OCI-LY1 (cell line): ENCODE data around the gene PTPRN2.

Experiments used
- H2AFZ ChIP-seq: fragments of 200-600 bp; sonication (generic), shearing (Covaris generic); 2 replicates; pipeline ENCODE4 v1.6.0; 2014; ENCODE audit warnings: antibody characterized with exemption, mild to moderate bottlenecking, low read length
- H3F3A ChIP-seq: fragments of 200-600 bp; sonication (generic), shearing (Covaris generic); 2 replicates; pipeline ENCODE4 v1.6.0; 2014; ENCODE audit warnings: mild to moderate bottlenecking, antibody characterized with exemption, low read length, moderate library complexity; ENCODE audit not compliant: insufficient read depth
- H3K27ac ChIP-seq: fragments of 200-600 bp; sonication (generic); 2 replicates; pipeline ENCODE4 v1.5.1; 2014; ENCODE audit warnings: low read length, mixed run types, mild to moderate bottlenecking, low read depth; ENCODE audit not compliant: poor library complexity, severe bottlenecking
- H3K27me3 ChIP-seq: fragments of 200-600 bp; sonication (generic); 2 replicates; pipeline ENCODE4 v1.6.0; 2014; ENCODE audit warnings: antibody characterized with exemption, mild to moderate bottlenecking, low read length, moderate library complexity; ENCODE audit not compliant: insufficient read depth
- H3K36me3 ChIP-seq: fragments of 200-600 bp; sonication (generic); 2 replicates; pipeline ENCODE4 v1.6.1; 2014; ENCODE audit warnings: mild to moderate bottlenecking, antibody characterized with exemption, low read length, moderate library complexity, mixed read lengths; ENCODE audit not compliant: insufficient read depth
- H3K4me1 ChIP-seq: fragments of 200-600 bp; sonication (generic); 2 replicates; pipeline ENCODE4 v1.5.1; 2014; ENCODE audit warnings: mild to moderate bottlenecking, low read length, moderate library complexity; ENCODE audit not compliant: insufficient read depth, severe bottlenecking
- H3K4me2 ChIP-seq: fragments of 200-600 bp; sonication (generic), shearing (Covaris generic); 2 replicates; pipeline ENCODE4 v1.6.1; 2014; ENCODE audit warnings: low read length
- H3K4me3 ChIP-seq: fragments of 200-600 bp; sonication (generic); 2 replicates; pipeline ENCODE4 v1.5.1; 2014; ENCODE audit warnings: low read length, low read depth, mild to moderate bottlenecking, mixed read lengths; ENCODE audit not compliant: poor library complexity, severe bottlenecking
- H3K79me2 ChIP-seq: fragments of 200-600 bp; shearing (Covaris generic); 2 replicates; pipeline ENCODE4 v1.6.1; 2016; ENCODE audit warnings: mixed run types, low read length, mixed read lengths; ENCODE audit not compliant: insufficient read depth
- H3K9ac ChIP-seq: fragments of 200-600 bp; sonication (generic), shearing (Covaris generic); 2 replicates; pipeline ENCODE4 v1.6.1; 2014; ENCODE audit warnings: mild to moderate bottlenecking, low read length, mixed read lengths
- H3K9me2 ChIP-seq: fragments of 200-600 bp; sonication (generic), shearing (Covaris generic); 2 replicates; pipeline ENCODE4 v1.6.1; 2014; ENCODE audit warnings: low read depth, mild to moderate bottlenecking, low read length, mixed read lengths
- H3K9me3 ChIP-seq: fragments of 200-600 bp; shearing (Covaris generic); 2 replicates; pipeline ENCODE4 v1.6.1; 2014; ENCODE audit warnings: low read length, mixed read lengths
- H4K20me1 ChIP-seq: fragments of 200-600 bp; sonication (generic), shearing (Covaris generic); 2 replicates; pipeline ENCODE4 v1.6.0; 2016; ENCODE audit warnings: mild to moderate bottlenecking, low read length; ENCODE audit not compliant: insufficient read depth
- EZH2 ChIP-seq: fragments of 200-600 bp; sonication (generic), shearing (Covaris generic); IDR thresholded peaks from 2 replicates; pipeline ENCODE4 v1.8.0; 2017; ENCODE audit warnings: borderline replicate concordance, mixed run types, mild to moderate bottlenecking, antibody characterized with exemption, low read length, moderate library complexity, mixed read lengths
- TF ChIP-seq, protein P1 (sequence below): fragments of 200-600 bp; sonication (generic), shearing (Covaris generic); IDR thresholded peaks from 2 replicates; pipeline ENCODE4 v1.5.1; 2017; ENCODE audit warnings: mild to moderate bottlenecking, antibody characterized with exemption, low read length, moderate library complexity, mixed read lengths

The PTPRN2 gene

DNA sequence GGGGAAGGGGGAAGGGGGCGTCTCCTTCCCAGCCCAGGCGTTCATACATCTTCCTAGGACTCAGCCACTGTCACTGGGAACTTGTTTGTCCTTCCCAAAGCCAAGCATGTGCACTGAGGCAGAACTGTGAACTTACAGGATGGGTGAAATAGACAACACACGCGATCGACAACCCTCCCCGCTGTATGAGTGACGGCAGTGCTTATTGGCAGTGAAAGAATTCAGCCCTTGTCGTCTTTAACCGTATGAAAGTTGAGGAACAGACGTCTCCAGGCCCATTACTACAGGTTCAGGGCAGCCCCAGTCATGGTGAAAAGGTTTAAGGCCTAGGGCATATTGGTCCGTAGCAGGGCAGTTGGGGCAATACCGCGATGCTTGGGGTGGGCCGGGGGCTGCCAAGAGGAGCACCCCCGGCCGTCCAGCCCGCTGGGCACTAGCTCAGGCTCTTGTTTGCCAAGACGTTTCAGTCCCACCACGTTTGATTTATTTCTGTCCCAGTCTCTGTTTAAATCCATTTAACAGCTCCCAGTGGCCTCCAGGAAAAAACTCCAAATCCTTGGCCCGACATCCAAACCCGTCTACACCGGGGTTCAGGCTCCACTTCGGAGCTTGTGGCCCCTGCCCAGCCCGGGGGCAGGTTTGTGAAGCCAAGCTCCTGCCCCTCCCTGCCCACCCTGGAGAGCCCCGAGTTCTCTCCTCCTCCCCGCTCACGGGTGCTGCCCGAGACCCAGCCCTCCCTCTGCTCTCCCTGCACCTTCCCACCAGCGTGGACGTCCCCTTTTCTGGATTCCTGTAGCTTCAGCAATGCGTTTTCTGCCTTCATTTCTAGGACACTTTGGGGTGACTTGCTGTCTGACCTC lies 1091.0 kb downstream of the PTPRN2 start:
- no peak overlapping the region for H2AFZ ChIP-seq
- H3K4me3 ChIP-seq, result no peak overlapping the region
- no peaks in the 10 kb centered on the region for H3F3A ChIP-seq
- no peak overlapping the region for H3K9ac ChIP-seq
- no peak overlapping the region for H3K27ac ChIP-seq
- H4K20me1 ChIP-seq, result no peaks in the 10 kb centered on the region
- H3K36me3 ChIP-seq, result no peaks in the 10 kb centered on the region
- no peak for TF ChIP-seq EZH2
- TF ChIP-seq, protein P1, sequence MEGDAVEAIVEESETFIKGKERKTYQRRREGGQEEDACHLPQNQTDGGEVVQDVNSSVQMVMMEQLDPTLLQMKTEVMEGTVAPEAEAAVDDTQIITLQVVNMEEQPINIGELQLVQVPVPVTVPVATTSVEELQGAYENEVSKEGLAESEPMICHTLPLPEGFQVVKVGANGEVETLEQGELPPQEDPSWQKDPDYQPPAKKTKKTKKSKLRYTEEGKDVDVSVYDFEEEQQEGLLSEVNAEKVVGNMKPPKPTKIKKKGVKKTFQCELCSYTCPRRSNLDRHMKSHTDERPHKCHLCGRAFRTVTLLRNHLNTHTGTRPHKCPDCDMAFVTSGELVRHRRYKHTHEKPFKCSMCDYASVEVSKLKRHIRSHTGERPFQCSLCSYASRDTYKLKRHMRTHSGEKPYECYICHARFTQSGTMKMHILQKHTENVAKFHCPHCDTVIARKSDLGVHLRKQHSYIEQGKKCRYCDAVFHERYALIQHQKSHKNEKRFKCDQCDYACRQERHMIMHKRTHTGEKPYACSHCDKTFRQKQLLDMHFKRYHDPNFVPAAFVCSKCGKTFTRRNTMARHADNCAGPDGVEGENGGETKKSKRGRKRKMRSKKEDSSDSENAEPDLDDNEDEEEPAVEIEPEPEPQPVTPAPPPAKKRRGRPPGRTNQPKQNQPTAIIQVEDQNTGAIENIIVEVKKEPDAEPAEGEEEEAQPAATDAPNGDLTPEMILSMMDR, result no peak
- H3K9me3 ChIP-seq, result no peaks in the 10 kb centered on the region
- H3K4me2 ChIP-seq, result no peak overlapping the region
- H3K27me3 ChIP-seq, result no peaks in the 10 kb centered on the region
- no peaks in the 10 kb centered on the region for H3K79me2 ChIP-seq
- no peaks in the 10 kb centered on the region for H3K4me1 ChIP-seq
- H3K9me2 ChIP-seq, result no peaks in the 10 kb centered on the region

DNA sequence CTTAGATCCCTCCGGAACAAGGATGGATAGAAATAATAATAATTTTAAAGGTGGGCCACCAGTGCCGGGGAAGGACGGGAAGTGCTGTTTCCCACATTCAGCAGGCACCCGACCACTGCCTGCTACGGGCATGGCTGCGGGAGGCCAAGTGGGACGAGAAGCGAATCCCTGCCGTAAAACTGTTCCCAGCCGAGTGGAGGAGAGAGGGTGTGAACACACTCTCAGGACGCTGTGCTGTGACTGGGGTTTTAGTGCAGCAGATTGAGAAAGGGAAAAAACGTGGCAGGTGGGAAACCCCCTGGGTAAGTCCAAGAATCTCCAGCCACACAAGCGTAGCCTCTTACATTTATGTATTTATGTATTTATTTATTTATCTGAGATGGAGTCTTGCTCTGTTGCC lies 1092.0 kb downstream of the PTPRN2 start:
- TF ChIP-seq, protein P1, result no peak
- TF ChIP-seq EZH2, result no peak
- H3K4me1 ChIP-seq, result no peaks in the 10 kb centered on the region
- peaks cover 4% of the 10 kb centered on the region; the same call in 1 of the 2 replicates for H3K9me3 ChIP-seq
- no peaks in the 10 kb centered on the region; the same call in 1 of the 2 replicates for H3K27me3 ChIP-seq
- H3K4me3 ChIP-seq, result no peak overlapping the region
- H3K36me3 ChIP-seq, result no peaks in the 10 kb centered on the region
- no peaks in the 10 kb centered on the region for H3F3A ChIP-seq
- no peak overlapping the region for H2AFZ ChIP-seq
- no peaks in the 10 kb centered on the region for H3K9me2 ChIP-seq
- no peak overlapping the region for H3K27ac ChIP-seq
- no peak overlapping the region for H3K9ac ChIP-seq
- no peaks in the 10 kb centered on the region for H3K79me2 ChIP-seq
- H3K4me2 ChIP-seq, result no peak overlapping the region
- H4K20me1 ChIP-seq, result no peaks in the 10 kb centered on the region

DNA sequence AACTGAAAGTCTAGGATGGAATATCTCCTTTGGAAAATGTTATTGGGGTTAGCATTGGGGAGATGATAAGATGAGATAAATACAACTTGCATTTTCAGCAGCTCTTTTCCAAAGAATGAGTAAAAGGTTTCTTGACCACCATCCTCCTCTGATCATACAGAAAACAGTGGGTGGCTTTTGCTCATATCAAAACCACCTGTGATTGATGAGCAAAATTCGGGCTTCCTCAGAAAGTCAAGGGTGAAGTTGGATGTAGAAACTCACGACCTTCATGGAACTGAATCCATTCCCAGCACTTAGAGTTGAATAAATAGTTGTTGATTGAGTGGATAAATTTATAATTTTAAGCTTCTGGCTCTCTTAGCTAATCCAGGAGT lies 1092.5 kb downstream of the PTPRN2 start:
- Histone ChIP-seq H3K9me2 (no peaks in the 10 kb centered on the region), H3K27me3 (no peaks in the 10 kb centered on the region; the same call in 1 of the 2 replicates), H3K4me2 (no peak overlapping the region), H3K36me3 (no peaks in the 10 kb centered on the region), H3K27ac (no peak overlapping the region), H3K9me3 (peaks cover 4% of the 10 kb centered on the region; the same call in 1 of the 2 replicates), H4K20me1 (no peaks in the 10 kb centered on the region), H3K4me3 (no peak overlapping the region), H3K4me1 (no peaks in the 10 kb centered on the region), H2AFZ (no peak overlapping the region), H3F3A (no peaks in the 10 kb centered on the region), H3K79me2 (no peaks in the 10 kb centered on the region), H3K9ac (no peak overlapping the region)
- no peak for TF ChIP-seq EZH2
- TF ChIP-seq, protein P1, result no peak
